Hematopoietic multipotent progenitor cell treated with erythropoietin and hydrocortisone succinate and interleukin-3 and kit ligand, for 17 days (in vitro differentiated cells): ENCODE results near the gene FUNDC1.
"Not testable (repeated sequence)": the region's sequence is repeated elsewhere in the genome, so short reads cannot be mapped to it uniquely, and the experiment has no call there.

Experiments
- DNase-seq: peaks from one replicate; pipeline ENCODE4 v3.0.0-alpha.2; 2015; ENCODE audit warnings: low spot score

FUNDC1 gene, protein sequence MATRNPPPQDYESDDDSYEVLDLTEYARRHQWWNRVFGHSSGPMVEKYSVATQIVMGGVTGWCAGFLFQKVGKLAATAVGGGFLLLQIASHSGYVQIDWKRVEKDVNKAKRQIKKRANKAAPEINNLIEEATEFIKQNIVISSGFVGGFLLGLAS

DNA sequence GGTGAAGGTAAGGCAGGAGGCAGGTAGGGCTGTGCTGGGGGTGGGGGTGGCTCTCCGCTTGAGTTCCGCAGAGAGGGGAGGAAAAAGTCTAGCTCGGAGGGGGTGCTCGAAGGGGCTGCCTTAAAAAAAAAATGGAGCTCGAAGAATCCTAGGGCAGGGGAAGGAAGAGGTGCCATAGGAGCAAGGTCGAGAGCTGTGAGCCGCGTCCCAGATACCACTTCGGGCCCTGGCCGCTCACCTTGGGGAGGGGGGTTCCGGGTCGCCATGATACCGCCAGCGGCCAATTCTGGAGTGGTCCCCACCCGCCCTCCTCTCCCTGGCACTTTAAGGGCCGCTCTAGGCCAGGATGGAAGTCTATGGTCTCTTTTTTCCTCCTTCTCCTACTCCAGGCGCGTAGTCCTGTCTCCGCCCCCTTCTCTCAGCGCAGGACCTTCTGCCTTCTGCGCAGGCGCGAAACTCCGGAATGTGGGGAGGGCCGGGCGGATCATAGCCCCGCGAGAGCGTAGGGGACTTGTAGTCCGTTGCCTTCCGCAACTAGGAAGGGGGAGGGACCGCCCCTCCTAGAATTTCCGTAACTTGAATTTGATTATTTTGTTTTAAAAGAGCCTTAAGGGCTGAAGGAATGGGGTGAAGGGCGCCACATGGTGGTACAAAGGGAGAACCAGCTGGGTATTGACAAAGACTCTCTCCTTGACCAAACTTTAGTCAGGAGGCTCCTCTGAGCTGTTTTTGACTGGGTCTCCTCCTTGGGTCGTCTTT is at the start of gene FUNDC1:
Gene FUNDC1, minus strand, starts transcription at position 293 of the 759 bp plus-strand sequence. Its CDS starts 27 bp downstream, at position 266.
- peak; percentile 89 for DNase-seq

DNA sequence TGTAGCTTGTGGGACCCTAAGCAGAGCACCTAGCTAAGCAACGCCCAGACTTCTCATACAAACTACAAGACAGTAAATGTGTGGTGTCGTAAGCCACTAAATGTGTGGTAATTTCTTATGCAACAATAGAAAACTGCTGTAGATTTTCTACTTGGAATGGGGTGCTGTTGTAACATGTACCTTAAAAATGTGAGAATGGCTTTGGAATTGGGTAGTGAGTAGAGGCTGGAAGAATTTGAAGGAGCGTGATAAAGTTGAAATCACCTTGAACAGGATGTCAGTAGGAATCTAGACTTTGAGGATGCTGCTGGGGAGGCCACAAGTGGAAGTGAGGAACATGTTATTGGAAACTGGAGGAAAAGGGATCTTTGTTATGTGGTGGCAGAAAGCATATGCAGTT is 43.2 kb upstream of the FUNDC1 start:
- no peak for DNase-seq

DNA sequence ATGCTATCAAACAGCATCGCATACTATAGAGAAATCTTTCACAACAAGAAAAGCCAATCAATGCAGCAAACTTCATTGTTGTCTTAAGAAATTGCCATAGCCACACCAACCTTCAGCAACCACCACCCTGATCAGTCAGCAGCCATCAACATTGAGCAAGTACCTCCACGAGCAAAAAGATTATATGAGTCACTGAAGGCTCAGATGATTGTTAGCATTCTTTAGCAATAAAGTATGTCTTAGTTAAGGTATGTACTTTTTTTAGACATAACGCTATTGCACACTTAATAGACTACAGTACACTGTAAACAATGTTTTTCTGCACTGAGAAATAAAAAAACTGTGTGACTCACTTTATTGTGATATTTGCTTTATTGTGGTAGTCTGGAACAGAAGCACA is 37.8 kb upstream of the FUNDC1 start:
- DNase-seq: no peak

DNA sequence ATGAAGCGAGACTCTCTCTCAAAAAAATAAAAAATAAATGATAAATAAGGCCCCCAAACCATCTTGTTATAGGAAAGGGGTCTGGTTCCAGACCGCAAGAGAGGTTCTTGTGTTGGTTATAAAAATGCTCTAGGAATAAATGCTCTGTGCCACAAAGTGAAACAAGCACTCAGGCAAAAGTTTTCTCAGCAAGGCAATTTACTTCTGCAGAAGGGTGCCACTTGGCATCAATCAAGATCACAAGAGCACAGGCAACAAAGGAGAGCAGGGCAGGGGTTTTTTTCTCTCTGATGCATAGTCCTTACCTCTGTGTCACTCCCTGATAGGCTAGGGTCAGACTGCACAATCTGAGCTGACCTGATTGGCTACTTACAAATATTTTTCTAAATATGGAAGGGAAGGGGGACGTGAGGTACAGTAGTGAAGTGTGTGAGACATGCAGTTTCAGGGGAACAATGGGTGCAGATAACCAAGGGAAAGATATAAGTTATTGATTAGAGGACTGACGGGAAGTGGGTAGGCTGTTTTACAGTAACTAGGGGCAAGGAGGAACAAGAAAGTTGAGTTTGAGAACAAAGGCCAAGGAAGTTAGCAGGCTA is 29.8 kb upstream of the FUNDC1 start:
- no peak for DNase-seq

DNA sequence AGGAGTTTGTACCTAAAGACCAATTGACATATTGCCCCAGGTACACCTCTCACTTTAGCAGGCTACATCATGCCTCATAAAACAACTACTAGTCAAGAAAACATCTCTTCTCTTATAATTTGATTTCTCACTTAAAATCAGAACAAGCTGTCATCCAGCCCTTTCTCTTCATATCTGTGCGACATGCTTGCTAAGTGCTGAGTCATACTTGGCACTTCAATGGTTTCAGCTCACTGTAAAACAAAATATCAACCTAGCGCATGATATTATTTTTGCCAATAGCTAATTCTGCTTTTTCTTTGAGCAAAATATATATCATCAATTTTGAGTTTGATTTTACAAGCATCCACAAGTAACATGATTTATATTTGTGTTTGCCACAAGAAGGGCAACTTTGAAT is 27.9 kb upstream of the FUNDC1 start:
- no peak for DNase-seq

DNA sequence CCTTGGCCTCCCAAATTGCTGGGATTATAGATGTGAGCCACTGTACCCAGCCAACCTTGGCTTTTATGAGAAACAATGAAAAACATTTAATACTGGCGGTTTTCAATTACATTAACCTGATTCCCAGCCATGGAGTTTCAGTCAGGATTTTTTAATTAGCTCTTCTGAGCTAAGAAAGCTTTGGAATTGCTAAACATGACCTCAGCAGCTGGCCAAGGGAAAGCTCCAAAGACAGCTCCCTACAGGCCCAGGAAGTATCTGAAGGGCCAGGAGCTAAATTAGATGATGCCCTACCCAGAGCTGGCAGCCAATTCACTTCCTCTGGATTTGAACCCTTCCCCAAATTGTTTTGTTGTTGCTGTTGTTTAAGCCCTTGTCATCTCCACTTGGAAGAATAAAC is 26.5 kb upstream of the FUNDC1 start:
- DNase-seq: no peak

DNA sequence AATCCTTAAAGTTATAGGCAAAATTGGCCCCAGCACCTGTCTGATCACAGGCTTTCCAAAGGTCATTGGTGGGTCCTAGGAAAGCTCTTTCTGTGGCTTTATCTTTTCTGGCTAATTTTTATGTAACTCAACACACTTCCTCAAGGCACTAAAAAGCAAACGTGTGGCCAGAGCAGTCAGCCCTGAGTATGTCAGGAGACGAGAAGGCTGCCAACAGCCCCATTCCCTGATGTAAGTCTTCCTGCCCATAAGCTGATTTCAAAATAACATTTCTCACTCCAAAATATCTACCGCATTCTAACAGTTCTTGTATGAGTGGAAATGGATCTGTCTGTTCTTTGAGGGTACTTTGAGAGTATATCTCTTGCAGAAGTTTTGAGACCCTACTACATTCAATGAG is 25.5 kb upstream of the FUNDC1 start:
- DNase-seq: no peak

DNA sequence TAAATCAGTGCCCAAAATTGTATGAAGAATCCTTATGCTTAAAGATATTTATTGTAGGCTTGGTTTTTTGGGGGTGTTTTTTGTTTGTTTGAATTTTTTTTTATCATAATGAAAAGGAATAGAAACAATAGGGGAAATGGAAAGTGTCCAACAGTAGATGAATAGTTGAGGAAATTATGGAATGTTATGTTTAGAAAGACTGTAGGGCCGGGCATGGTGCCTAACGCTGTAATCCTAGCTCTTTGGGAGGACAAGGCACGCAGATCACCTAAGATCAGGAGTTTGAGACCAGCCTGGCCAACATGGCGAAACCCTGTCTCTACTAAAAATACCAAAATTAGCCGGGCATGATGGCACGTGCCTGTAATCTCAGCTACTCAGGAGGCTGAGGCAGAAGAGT is 19.2 kb upstream of the FUNDC1 start:
- not testable (repeated sequence) for DNase-seq

DNA sequence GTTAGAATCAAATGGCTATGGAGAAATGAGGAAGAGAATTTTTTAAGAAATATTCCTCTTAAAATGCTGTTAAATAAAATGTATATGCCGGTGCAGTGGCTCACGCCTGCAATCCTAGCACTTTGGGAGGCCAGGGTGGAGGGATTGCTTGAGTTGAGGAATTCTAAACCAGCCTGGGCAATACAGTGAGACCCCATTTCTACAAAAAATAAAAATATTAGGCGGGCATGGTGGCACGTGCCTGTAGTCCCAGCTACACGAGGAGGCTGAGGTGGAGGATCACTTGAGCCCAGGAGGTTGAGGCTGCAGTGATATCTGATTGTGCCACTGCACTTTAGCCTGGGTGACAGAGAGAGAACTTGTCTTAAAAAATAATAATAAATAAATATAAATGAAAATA is 7.9 kb upstream of the FUNDC1 start:
- no peak for DNase-seq

DNA sequence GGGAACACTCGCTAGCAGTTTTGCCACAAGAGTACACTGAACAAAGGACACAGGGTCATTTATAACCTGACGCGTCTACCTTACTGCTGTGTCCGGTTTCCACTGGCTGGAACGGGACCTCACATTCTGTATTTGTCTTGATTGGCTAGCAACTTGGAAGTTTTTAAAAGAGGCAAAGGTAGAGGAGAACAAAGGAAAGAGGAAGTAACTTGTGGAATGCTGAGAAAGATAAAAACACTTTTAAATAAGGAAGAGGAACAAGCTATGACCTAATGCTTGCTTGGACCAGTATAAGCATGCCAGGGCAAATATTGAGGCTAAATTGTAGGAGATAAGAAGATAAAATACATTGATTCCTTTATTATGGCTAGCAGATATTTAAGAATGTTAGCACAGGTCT is 2.8 kb upstream of the FUNDC1 start:
- not testable (repeated sequence) for DNase-seq

DNA sequence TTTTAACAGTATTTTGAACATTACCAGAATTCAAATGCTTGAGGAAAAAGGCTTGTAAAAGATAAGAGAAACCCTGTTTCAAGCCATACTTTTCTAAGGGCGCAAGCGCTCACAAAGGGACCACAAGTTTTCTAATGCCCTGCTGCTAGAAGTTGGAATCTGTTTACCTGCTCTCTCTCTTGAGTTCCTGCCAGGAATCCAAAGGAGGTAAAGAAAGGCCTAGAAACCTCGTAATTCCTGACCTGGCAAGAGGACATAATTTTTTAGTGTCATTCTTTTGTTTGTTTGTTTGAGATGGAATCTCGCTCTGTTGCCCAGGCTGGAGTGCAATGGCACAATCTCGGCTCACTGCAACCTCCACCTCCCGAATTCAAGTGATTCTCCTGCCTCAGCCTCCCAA is 1.4 kb upstream of the FUNDC1 start:
- no peak for DNase-seq

DNA sequence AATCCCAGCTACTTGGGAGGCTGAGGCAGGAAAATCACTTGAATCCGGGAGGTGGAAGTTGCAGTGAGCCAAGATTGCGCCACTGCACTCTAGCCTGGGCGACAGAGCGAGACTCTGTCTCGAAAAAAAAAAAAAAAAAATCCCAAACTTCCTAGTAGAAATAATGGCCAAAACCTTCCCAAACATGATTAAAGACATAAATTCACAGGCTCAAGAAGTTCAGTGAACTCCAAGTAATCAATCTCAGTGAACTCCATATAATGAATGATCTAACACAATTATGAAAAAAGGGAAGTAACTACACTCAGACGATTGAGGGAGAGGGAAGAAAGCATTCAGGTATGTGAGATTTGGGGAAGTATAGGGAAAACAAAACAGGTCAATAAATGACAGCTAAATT is 6.5 kb downstream of the FUNDC1 start:
- no peak for DNase-seq

DNA sequence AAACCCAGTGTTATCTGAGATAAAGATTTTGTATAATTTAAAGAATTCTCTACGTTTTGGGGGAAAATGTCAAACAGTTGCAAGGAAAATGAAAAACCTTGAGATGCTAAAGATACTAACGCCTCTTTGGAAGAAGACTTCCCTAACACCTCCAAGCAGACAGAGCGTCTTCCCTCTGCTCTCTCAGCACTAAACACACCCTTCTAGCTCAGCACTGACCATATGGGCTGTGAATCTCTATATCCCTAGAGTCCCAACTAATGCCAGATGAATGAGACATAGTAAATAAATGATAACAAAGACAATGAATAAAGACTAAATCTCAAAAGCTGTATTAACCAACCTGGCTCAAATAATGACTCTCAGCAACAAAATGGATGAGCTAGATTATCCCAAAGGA is 13.3 kb downstream of the FUNDC1 start:
- DNase-seq: no peak

DNA sequence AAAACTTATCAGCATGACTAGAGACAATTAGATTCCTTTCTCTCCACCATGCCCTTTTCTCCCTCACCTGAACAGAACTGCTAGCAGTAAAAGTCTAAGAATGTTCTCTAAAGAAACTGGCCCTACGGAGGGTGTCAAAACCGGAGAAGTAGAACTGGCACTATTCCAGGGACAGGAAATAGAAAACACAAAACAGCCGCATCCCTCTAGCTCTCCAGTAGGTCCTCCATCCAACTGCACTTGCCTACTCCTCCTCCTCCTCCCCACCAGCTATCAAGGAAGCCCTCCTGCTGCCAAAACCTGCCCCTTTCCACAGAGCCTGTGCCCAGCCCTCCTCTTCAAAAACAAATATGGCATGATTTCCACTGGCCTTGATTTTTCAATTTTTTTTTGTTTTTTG is 28.4 kb downstream of the FUNDC1 start:
- no peak for DNase-seq

DNA sequence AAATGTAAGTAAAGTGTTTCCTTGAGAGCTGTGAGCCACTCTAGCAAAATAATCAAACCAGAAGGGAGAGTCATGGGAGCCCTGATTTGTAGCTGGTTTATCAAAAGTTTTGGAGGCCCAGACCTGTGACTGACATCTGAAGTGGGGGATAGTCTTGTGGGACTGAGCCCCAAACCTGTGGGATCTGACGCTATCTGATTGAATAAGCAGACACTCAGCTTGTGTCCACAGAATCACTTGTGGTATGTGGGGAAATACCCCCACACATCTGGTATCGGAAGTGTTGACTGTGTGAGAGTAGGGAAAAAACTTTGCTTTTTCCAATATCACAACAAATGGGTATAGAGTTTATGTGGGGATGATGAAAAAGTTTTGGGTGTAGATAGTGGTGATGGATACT is 35.4 kb downstream of the FUNDC1 start:
- DNase-seq: no peak

DNA sequence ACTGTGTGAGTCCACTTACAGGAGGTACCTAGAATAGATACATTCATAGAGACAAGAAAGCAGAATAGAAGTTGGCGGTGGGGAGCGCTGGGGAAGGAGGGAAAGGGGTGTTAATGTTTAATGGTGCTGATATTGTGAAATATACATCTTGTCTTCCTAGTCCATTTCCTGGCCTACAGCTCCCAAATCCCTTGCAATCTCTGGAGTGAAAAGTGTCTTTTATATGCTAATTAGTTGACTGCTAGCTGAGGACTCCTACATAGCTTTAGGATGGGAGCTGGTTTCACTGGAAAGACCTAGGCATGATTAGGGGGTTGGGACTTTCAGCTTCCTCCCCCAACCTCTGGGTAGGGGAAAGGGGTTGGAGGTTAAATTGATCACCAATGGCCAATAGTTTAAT is 36.0 kb downstream of the FUNDC1 start:
- DNase-seq: no peak

DNA sequence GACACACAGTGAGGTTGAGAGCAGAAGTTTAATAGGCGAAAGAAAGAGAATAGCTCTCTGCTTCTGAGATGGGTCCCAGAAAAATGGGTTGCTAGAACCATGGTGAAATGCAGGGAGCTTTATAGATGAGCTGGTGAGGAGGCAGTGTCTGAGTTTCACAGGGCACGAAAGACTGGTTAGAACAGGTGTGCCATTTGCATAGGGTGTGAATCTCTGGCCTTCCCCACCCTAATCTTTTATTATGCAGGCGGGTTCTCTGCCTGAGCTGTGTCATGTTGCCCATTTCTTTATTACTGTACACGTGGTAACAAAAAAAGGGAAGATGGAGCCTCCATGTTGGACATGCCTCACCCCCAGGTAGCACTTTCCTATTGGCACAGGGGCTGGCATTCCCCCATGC is 39.1 kb downstream of the FUNDC1 start:
- no peak for DNase-seq

DNA sequence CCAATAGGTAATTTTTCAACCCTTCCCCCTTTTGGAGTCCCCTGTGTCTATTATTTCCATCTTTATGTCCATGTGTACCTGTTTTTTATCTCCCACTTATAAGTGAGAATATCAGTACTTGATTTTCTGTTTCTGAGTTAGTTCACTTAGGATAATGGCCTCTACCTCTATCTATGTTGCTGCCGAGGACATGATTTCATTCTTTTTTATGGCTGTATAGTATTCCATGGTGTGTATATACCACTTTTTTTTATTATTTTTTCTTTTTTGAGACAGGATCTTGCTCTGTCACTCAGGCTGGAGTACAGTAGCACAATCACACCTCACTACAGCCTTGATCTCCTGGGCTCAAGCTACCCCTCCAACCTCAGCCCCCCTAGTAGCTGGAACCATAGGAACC is 47.6 kb downstream of the FUNDC1 start:
- DNase-seq: no peak

DNA sequence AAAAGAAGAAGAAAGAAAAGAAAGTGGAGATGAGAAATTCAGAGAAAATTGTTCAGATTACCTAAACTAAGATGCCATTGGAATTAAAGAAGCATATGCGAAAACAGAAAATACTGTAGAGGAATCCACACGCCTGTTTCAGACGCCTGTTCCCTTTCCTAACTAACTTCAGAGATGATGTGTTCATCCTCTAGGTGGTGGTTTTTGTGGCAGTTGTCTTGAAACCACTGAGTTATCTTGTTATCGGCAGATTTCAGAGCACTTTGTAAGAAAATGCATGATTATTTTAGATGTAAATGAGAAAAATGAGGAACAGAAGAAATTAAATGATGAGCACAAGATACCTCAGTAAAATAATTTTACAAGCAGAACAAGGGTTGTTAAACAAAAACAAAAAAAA is 48.3 kb downstream of the FUNDC1 start:
- DNase-seq: no peak

DNA sequence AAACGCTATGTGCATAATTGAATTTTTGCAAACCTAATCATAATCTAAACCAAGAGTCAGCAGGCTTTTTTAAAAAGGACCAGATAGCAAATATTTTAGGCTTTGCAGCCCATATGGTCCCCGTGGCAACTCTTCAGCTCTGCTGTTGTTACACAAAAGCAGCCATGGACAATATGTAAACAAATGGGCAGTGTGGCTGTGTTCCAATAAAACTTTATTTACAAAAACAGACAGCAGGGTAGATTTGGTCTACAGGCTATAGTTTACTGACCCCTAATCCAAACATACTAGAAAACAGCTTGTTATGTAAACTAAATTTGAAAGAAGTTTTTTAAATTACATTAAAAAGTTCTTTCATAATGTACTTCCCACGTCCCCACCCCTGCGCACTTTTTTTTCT is 53.1 kb downstream of the FUNDC1 start:
- DNase-seq: no peak

DNA sequence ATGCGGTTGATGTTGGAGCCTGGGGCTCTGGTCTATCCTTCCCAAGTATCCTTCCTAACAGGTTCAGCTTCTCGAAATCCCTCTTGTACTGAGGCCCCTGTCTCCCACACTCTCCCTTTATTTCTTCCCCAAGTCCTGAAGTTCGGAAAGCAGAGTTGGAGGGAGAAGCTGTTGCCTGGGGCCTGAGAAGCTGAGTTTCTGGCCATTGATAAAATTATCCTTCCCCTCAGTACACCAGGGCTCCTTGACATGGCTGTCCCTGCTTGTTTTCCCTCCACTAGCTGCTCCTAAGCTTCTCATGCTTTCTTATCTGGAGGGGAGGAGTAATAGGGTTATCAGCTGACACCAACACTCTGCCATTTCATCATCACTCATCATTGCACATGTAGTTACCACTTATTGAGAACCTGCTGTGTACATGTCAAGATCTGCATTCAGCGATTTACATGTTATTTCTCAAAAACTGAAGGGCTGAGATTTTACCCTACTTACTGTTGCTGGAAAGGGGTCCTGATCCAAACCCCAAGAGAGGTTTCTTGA is 58.0 kb downstream of the FUNDC1 start:
- peak; percentile 73 for DNase-seq

DNA sequence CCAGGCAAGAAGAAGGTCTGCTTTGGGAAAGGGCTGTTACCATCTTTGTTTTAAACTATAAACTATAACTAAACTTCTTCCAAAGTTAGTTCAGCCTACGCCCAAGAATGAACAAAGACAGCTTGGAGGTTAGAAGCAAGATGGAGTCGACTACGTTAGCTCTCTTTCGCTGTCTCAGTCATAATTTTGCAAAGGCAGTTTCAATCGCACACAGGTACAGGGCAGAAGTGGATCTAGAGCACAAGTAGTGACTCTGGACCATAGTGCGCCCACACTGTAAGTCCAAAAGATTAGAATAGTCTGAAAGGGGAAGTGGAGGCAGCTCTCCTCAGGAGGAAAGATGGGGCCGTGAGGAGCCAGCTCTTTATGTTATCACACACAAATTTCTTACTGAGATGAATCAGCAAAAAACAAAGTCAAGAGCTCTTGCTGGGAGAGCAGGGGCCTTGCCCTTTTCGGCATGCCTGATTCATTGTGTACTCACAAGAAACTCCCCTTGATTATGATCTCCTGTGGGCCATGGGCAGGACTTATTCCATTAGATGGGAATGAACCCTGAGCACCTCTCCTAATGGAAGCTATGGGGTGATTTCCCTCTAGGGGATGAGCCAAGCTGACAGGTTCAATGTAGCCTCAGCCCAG is 58.6 kb downstream of the FUNDC1 start:
- peak; percentile 69 for DNase-seq

DNA sequence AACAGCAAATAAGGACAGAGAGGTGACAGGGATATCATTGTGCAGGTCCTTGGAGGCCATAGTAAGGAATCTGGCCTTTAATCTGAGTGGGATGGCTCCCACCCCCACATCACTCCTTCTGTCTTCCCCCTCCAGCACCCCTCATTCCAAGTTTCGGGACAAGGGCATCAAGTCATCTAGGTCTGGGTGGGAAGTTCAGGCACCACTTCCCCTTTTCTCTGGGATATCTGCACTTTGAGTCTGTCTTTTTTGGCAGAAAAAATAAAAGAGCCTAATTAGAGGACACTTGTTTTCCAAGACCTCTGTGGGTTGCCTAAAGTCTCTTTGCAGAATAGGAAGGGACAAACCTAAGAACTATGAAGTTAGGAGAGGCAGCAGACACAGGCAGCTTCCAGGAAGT is 60.1 kb downstream of the FUNDC1 start:
- DNase-seq: no peak
